KMS-11 (cell line): ENCODE data around the gene LBH.

Experiments
- H2AFZ ChIP-seq: fragments of 200-600 bp; sonication (generic); 2 replicates; pipeline ENCODE4 v1.6.1; 2016; ENCODE audit warnings: antibody characterized with exemption, mixed run types, low read depth
- H3K27ac ChIP-seq: fragments of 200-600 bp; sonication (generic); 2 replicates; pipeline ENCODE4 v1.6.1; 2016; ENCODE audit warnings: mild to moderate bottlenecking, mixed run types
- H3K27me3 ChIP-seq: fragments of 200-600 bp; sonication (generic); 2 replicates; pipeline ENCODE4 v1.6.1; 2017; ENCODE audit warnings: mild to moderate bottlenecking, low read depth, mixed run types, moderate library complexity; ENCODE audit not compliant: insufficient read depth
- H3K36me3 ChIP-seq: fragments of 200-600 bp; sonication (generic); 2 replicates; pipeline ENCODE4 v1.6.1; 2017; ENCODE audit warnings: mild to moderate bottlenecking, mixed run types; ENCODE audit not compliant: insufficient read depth
- H3K4me1 ChIP-seq: fragments of 200-600 bp; sonication (generic); 2 replicates; pipeline ENCODE4 v1.6.1; 2016; ENCODE audit warnings: mild to moderate bottlenecking, low read depth, mixed run types; ENCODE audit not compliant: poor library complexity, severe bottlenecking
- H3K4me2 ChIP-seq: fragments of 200-600 bp; sonication (generic); 2 replicates; pipeline ENCODE4 v1.7.0; 2016; ENCODE audit warnings: mild to moderate bottlenecking, mixed run types
- H3K4me3 ChIP-seq: fragments of 200-600 bp; sonication (generic); IDR thresholded peaks from 2 replicates; pipeline ENCODE4 v1.6.1; 2017; ENCODE audit warnings: low read depth, low read length, mixed read lengths; ENCODE audit not compliant: insufficient read depth
- H3K79me2 ChIP-seq: fragments of 200-600 bp; sonication (generic); 2 replicates; pipeline ENCODE4 v1.6.1; 2016; ENCODE audit warnings: low read depth, mixed run types; ENCODE audit not compliant: insufficient read depth
- H3K9ac ChIP-seq: fragments of 200-600 bp; sonication (generic); 2 replicates; pipeline ENCODE4 v1.6.1; 2016; ENCODE audit warnings: mild to moderate bottlenecking, mixed run types
- H4K20me1 ChIP-seq: fragments of 200-600 bp; sonication (generic); 2 replicates; pipeline ENCODE4 v1.6.1; 2016; ENCODE audit warnings: mild to moderate bottlenecking, mixed run types; ENCODE audit not compliant: insufficient read depth
- TF ChIP-seq, protein P1 (sequence below): fragments of 200-600 bp; sonication (generic); conservative IDR thresholded peaks from 2 replicates; pipeline ENCODE4 v1.6.1; 2017; ENCODE audit warnings: low read depth, mild to moderate bottlenecking, antibody characterized with exemption, low read length, moderate library complexity, mixed read lengths

The LBH gene

GRCh38 chr2:30235859-30236535, 4.7 kb downstream of the LBH start:
- no peak overlapping the region for H3K27ac ChIP-seq
- TF ChIP-seq, protein P1, sequence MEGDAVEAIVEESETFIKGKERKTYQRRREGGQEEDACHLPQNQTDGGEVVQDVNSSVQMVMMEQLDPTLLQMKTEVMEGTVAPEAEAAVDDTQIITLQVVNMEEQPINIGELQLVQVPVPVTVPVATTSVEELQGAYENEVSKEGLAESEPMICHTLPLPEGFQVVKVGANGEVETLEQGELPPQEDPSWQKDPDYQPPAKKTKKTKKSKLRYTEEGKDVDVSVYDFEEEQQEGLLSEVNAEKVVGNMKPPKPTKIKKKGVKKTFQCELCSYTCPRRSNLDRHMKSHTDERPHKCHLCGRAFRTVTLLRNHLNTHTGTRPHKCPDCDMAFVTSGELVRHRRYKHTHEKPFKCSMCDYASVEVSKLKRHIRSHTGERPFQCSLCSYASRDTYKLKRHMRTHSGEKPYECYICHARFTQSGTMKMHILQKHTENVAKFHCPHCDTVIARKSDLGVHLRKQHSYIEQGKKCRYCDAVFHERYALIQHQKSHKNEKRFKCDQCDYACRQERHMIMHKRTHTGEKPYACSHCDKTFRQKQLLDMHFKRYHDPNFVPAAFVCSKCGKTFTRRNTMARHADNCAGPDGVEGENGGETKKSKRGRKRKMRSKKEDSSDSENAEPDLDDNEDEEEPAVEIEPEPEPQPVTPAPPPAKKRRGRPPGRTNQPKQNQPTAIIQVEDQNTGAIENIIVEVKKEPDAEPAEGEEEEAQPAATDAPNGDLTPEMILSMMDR: no peak
- H3K27me3 ChIP-seq: no peaks in the 10 kb centered on the region
- peaks cover 36% of the 10 kb centered on the region for H3K4me1 ChIP-seq
- H3K4me3 ChIP-seq: no peak overlapping the region
- H3K36me3 ChIP-seq: no peaks in the 10 kb centered on the region
- no peak overlapping the region for H2AFZ ChIP-seq
- no peaks in the 10 kb centered on the region for H4K20me1 ChIP-seq
- H3K4me2 ChIP-seq: peak overlapping the region; percentile 24; the same call in 1 of the 2 replicates
- H3K9ac ChIP-seq: no peak overlapping the region
- peaks cover 25% of the 10 kb centered on the region for H3K79me2 ChIP-seq

DNA sequence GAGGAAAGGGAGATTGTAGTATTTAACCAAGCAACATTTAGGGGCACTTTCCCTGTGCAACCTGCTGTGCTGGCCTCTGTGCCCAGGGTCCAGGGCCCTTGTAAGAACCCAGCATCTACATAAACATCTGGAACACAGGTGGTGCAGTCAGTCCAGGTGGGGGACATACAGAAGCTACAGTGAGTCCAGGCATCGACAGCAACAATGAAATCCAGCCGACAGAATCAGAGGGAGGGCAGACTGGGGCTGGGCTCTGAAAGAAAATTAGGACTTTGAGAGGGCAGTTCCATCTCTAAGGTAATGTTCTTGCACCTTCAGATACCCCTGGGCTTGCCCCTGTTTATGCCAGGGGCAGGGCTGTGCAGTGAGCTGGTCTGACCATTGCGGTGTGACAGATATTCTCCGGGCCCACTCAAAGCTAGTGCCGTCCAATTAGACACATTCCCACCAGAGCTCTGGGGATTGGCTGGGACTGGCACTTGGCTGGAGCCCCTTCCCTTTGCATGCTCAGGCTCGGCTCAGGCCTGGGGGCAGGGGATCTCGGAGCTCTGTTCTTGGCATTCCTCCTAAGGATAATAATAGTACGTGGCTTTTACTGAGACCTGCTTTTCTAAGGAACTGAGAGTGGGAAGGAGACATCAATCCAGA, 5.4 kb downstream of the LBH start:
- H3K4me1 ChIP-seq: peaks cover 36% of the 10 kb centered on the region
- no peak overlapping the region for H3K4me2 ChIP-seq
- H3K4me3 ChIP-seq: no peak overlapping the region

DNA sequence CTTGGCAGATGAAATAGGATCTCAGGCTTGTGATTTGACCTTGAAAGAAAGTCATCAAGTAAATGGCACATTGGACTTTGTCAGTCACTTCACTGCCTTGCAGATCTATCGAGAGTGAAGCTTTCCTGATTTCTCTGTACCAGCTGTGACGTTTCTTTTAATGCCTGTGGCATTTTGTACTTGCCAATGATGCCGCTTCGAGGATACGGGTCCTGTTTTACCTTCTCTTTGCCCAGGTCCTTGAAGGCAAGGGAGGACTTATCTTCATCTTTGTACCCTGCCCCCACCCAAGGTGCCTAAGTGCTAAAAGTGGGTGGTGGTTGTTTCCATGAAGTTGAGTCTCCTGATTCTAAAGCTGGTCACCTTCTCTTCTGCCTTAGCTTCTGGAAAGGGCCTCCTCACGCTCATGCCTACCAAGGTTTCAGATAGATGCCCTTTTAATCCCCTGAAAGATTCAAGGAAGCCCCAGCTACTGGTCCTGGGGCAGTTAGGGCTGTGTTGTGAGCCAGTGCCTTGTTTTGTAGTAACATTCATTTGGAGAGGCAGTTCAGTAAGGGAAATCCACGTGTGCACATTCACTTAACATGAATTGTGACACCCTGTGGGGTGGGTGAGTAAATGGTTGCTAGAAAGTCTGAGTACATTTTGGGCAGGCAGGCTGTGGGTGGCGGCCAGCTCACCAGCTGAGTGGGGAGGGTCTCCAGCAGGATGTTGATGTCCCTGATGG, 6.1 kb downstream of the LBH start:
- no peaks in the 10 kb centered on the region for H4K20me1 ChIP-seq
- H3K4me1 ChIP-seq: peaks cover 36% of the 10 kb centered on the region
- no peak overlapping the region for H3K9ac ChIP-seq
- no peaks in the 10 kb centered on the region for H3K27me3 ChIP-seq
- H3K79me2 ChIP-seq: peaks cover 25% of the 10 kb centered on the region
- no peak overlapping the region for H3K4me2 ChIP-seq
- no peak overlapping the region for H2AFZ ChIP-seq
- H3K27ac ChIP-seq: no peak overlapping the region
- no peaks in the 10 kb centered on the region for H3K36me3 ChIP-seq
- no peak overlapping the region for H3K4me3 ChIP-seq
- TF ChIP-seq, protein P1: no peak

More for the DNA sequence above, 5.4 kb downstream of the LBH start:
- H3K27ac ChIP-seq: no peak overlapping the region
- no peaks in the 10 kb centered on the region for H3K27me3 ChIP-seq
- no peaks in the 10 kb centered on the region for H4K20me1 ChIP-seq
- TF ChIP-seq, protein P1: no peak
- H2AFZ ChIP-seq: no peak overlapping the region
- peaks cover 25% of the 10 kb centered on the region for H3K79me2 ChIP-seq
- H3K36me3 ChIP-seq: no peaks in the 10 kb centered on the region
- no peak overlapping the region for H3K9ac ChIP-seq

- TF ChIP-seq, protein P1: no peak
Measured at GRCh38 chr2:30237966-30238800, 6.8 kb downstream of the LBH start.

More at GRCh38 chr2:30237966-30238800, 6.8 kb downstream of the LBH start:
- H3K4me2 ChIP-seq: no peak overlapping the region
- peaks cover 18% of the 10 kb centered on the region for H3K79me2 ChIP-seq
- H3K27ac ChIP-seq: no peak overlapping the region
- H3K36me3 ChIP-seq: no peaks in the 10 kb centered on the region
- no peaks in the 10 kb centered on the region for H3K27me3 ChIP-seq
- H4K20me1 ChIP-seq: no peaks in the 10 kb centered on the region
- peaks cover 36% of the 10 kb centered on the region for H3K4me1 ChIP-seq
- no peak overlapping the region for H2AFZ ChIP-seq
- H3K4me3 ChIP-seq: no peak overlapping the region
- H3K9ac ChIP-seq: no peak overlapping the region
